B cell (primary cell): ENCODE results near the gene DIPK1A. TPM values are rescaled to one million over a fixed set of nuclear protein-coding genes. Genes with fewer than 3 reads are reported as not detected.
A peak's percentile ranks its signal among the peaks of the same experiment; 100 is the strongest.

Experiments used
- ATAC-seq: fragments of 200-7000 bp; cut with Tn5 transposase; one replicate; pipeline ENCODE4 v1.10.0; 2021; ENCODE audit warnings: low read depth, mild to moderate bottlenecking, moderate number of reproducible peaks, moderate library complexity
- CTCF ChIA-PET: fragments of 350-600 bp; sonication (Branson Sonifier 250); formaldehyde crosslinking; loops from one replicate; lab custom pipeline; 2021; ENCODE audit warnings: antibody characterized with exemption, inconsistent platforms; lab: Charles Lee
- POLR2A ChIA-PET: fragments of 350-600 bp; sonication (Branson Sonifier 250); formaldehyde crosslinking; loops from one replicate; lab custom pipeline; 2021; ENCODE audit warnings: antibody characterized with exemption; lab: Charles Lee
- DNase-seq: peaks from one replicate; pipeline ENCODE4 v3.0.0; 2013
- H2AFZ ChIP-seq: 2 replicates; pipeline ENCODE4 v1.6.1; 2012; ENCODE audit warnings: mild to moderate bottlenecking, low read depth, low read length; ENCODE audit not compliant: insufficient read depth, poor library complexity, severe bottlenecking
- H3K27ac ChIP-seq, 2 donors: 1 replicate in 1 of 2; 2 replicates in 1 of 2; pipeline ENCODE4 v1.5.1; 2012 to 2013; ENCODE audit warnings: low read length in 2 of 2, mild to moderate bottlenecking in 2 of 2, moderate library complexity in 1 of 2
- H3K27me3 ChIP-seq, 4 experiments: fragments of 200-600 bp in 1 of 4; sonication (generic) in 1 of 4; replicated peaks in 1 of 4; 1 replicate in 2 of 4; 2 replicates in 2 of 4; pipeline versions ENCODE4 v1.6.1 to v1.7.0; 2013 to 2016; ENCODE audit warnings: low read length in 3 of 4, mild to moderate bottlenecking in 2 of 4, mixed read lengths in 1 of 4, moderate library complexity in 1 of 4; ENCODE audit not compliant: insufficient read depth in 4 of 4, control insufficient read depth in 3 of 4; ENCODE audit errors: control extremely low read depth in 1 of 4
- H3K36me3 ChIP-seq, 2 experiments: replicated peaks in 1 of 2; 1 replicate in 1 of 2; 2 replicates in 1 of 2; pipeline versions ENCODE4 v1.6.1 to v1.7.1; 2013; ENCODE audit warnings: low read length in 1 of 2; ENCODE audit not compliant: insufficient read depth in 2 of 2, control insufficient read depth in 1 of 2; ENCODE audit errors: control extremely low read depth in 1 of 2, extremely low read depth in 1 of 2
- H3K4me1 ChIP-seq, 2 donors: fragments of 200-600 bp in 1 of 2; sonication (generic) in 1 of 2; 1 replicate in 1 of 2; 2 replicates in 1 of 2; pipeline versions ENCODE4 v1.5.1 to v1.6.1; 2013 to 2017; ENCODE audit warnings: low read length in 2 of 2; ENCODE audit not compliant: control insufficient read depth in 2 of 2, insufficient read depth in 2 of 2
- H3K4me2 ChIP-seq: replicated peaks from 2 replicates; pipeline ENCODE3; 2012; ENCODE audit warnings: mild to moderate bottlenecking, low read depth, low read length; ENCODE audit not compliant: poor library complexity, severe bottlenecking
- H3K4me3 ChIP-seq, 5 experiments: fragments of 200-600 bp in 1 of 5; sonication (generic) in 1 of 5; 1 replicate in 3 of 5; 2 replicates in 2 of 5; pipeline versions ENCODE4 v1.5.1 to v1.7.0; 2011 to 2016; ENCODE audit warnings: low read length in 4 of 5, mild to moderate bottlenecking in 4 of 5, low read depth in 2 of 5, control low read depth in 1 of 5, moderate library complexity in 1 of 5; ENCODE audit not compliant: insufficient read depth in 1 of 5; ENCODE audit errors: control extremely low read depth in 1 of 5, extremely low read depth in 1 of 5
- H3K79me2 ChIP-seq: fragments of 200-600 bp; sonication (generic); one replicate; pipeline ENCODE4 v1.6.0; 2016; ENCODE audit warnings: low read length; ENCODE audit not compliant: control insufficient read depth, insufficient read depth
- H3K9ac ChIP-seq: fragments of 200-600 bp; sonication (generic); 2 replicates; pipeline ENCODE4 v1.6.1; 2017; ENCODE audit warnings: mild to moderate bottlenecking, low read length, moderate library complexity
- H3K9me3 ChIP-seq, 3 donors: one replicate each; pipeline versions ENCODE4 v1.6.1 to v1.7.1; 2013; ENCODE audit warnings: low read length in 2 of 3; ENCODE audit not compliant: control insufficient read depth in 2 of 3, insufficient read depth in 1 of 3; ENCODE audit errors: control extremely low read depth in 1 of 3
- H4K20me1 ChIP-seq: 2 replicates; pipeline ENCODE4 v1.6.0; 2012; ENCODE audit warnings: mild to moderate bottlenecking, low read length; ENCODE audit not compliant: insufficient read depth, control insufficient read depth, poor library complexity, severe bottlenecking
- H3K27ac Mint-ChIP-seq: one replicate; pipeline ENCODE4 v1.8.0; 2021; ENCODE audit warnings: mixed read lengths
- H3K27me3 Mint-ChIP-seq: one replicate; pipeline ENCODE4 v1.8.0; 2021; ENCODE audit warnings: mixed read lengths
- H3K4me1 Mint-ChIP-seq: one replicate; pipeline ENCODE4 v1.8.0; 2021; ENCODE audit warnings: mixed read lengths
- H3K4me3 Mint-ChIP-seq: one replicate; pipeline ENCODE4 v1.8.0; 2021; ENCODE audit warnings: mixed read lengths
- H3K9me3 Mint-ChIP-seq: one replicate; pipeline ENCODE4 v1.8.0; 2022; ENCODE audit warnings: mixed read lengths; ENCODE audit not compliant: insufficient read depth
- CTCF ChIP-seq: fragments of 200-600 bp; IDR thresholded peaks from one replicate; pipeline ENCODE4 v1.8.0; 2022; ENCODE audit warnings: antibody characterized with exemption, mild to moderate bottlenecking
- EZH2 ChIP-seq: IDR thresholded peaks from 2 replicates; pipeline ENCODE4 v1.6.1; 2012; ENCODE audit warnings: borderline replicate concordance, low read depth, mild to moderate bottlenecking, moderate library complexity, low read length; ENCODE audit not compliant: insufficient read depth, poor library complexity, severe bottlenecking
- WGBS: methylation state at CpG from one replicate; pipeline ENCODE4 v1.1.5; 2013; ENCODE audit warnings: missing lambda C conversion rate; ENCODE audit not compliant: insufficient coverage; 5-methylcytosine and 5-hydroxymethylcytosine counted together
- intact Hi-C: fragments of 100-400 bp; cut with micrococcal nuclease; formaldehyde crosslinking; loops from one replicate; pipeline ENCODE4 v1.10.0; 2022
- polyA plus RNA-seq: library from polyadenylated mRNA; depleted of rRNA; stranded (reverse); fragments of >200 nt; gene quantifications from 2 replicates; pipeline ENCODE4 v1.2.3, GENCODE V29; 2012
- total RNA-seq, 2 donors: library from RNA; stranded (reverse); fragments of 120-200 nt in 1 of 2; gene quantifications; 1 replicate in 1 of 2; 2 replicates in 1 of 2; pipeline versions ENCODE4 v1.2.3 to v1.2.4, GENCODE V29; 2013 to 2022

DIPK1A gene
- total and polyA plus RNA-seq, 2 donors (not counting 1 experiment from before 2014, with no cell fraction given): 10.7 to 22.7 TPM

DNA sequence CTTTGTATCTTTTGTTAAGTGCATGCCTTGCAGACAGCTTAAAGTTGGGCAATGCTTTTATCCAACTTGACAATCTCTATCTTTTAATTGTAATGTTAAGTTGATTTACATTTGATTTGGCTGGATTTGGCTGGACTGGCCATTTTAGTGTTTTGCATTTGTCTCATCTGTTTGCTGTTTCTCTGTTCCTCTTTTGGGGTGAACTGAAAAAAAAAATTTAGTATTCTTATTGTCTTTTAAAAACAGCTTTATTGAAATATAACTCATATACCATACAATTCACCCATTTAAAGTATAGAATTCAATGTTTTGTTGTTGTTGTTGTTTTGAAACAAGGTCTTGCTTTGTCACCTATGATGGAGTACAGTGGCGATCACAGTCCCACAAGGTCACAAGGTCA, 34.4 kb downstream of the DIPK1A start:
- H3K4me3 ChIP-seq: no peak overlapping the region
- no peak overlapping the region for H3K9ac ChIP-seq
- peaks cover 0 to 3% of the 10 kb centered on the region in 2 experiments for H3K36me3 ChIP-seq
- peak overlapping the region in 1 of 2 donors; percentile 16 for H3K27ac ChIP-seq
- peaks cover 93% of the 10 kb centered on the region for H3K79me2 ChIP-seq
- peak overlapping the region; percentile 39 for H3K4me2 ChIP-seq
- H3K9me3 ChIP-seq: no peaks in the 10 kb centered on the region
- POLR2A ChIA-PET: no interaction called here
- H2AFZ ChIP-seq: no peak overlapping the region
- Mint-ChIP-seq H3K4me3 (no peak overlapping the region), H3K4me1 (peaks cover 69% of the 10 kb centered on the region), H3K27ac (no peak overlapping the region), H3K9me3 (no peaks in the 10 kb centered on the region), H3K27me3 (no peaks in the 10 kb centered on the region)
- intact Hi-C loops: loop anchor here (5.0 kb wide), 1 partner anchor 40 kb away; no protein-coding TSS in a partner anchor
- H4K20me1 ChIP-seq: no peaks in the 10 kb centered on the region
- DNase-seq (no peak), ATAC-seq (no peak)
- CTCF ChIA-PET: interaction anchor here (0.8 to 4.1 kb wide), 8 partner anchors 11 to 109 kb away, joined by 3 to 17 read pairs (median 4); no protein-coding TSS in a partner anchor
- WGBS: no CpG with 5 or more reads among the region's 1 CpG
- TF ChIP-seq CTCF (no peak), EZH2 (no peak)
- H3K27me3 ChIP-seq: no peaks in the 10 kb centered on the region
- H3K4me1 ChIP-seq: peaks cover 42 to 60% of the 10 kb centered on the region in 2 donors

DNA sequence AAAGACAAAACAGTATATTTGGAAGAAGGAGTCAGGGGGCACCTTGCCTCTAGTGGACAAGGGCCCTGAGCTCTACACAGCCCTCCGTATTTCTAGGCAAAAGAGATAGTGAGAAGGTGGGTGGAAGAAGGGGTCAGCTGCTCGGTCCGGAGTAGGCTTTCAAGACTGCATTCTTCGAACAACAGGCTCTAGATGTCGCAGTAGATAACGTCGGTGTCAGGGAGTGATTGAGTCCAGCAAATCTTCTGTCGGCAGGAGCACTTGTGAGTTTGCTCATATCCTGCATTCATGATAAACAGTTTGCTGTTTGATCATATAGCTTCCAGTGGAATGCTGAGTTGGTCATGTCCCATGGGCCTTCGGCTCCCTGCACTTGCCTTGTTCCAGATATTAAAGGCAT, 36.8 kb downstream of the DIPK1A start:
- CTCF ChIA-PET: interaction anchor here (1.0 to 2.4 kb wide), 3 partner anchors 12 to 69 kb away, joined by 3 to 8 read pairs (median 7); partner anchors contain the start of gene DIPK1A
- POLR2A ChIA-PET: no interaction called here
- no peak overlapping the region for H3K27ac Mint-ChIP-seq

More for the DNA sequence above, 36.8 kb downstream of the DIPK1A start:
- peaks cover 20 to 40% of the 10 kb centered on the region in 2 donors for H3K4me1 ChIP-seq
- H3K36me3 ChIP-seq: peaks cover 0 to 3% of the 10 kb centered on the region in 2 experiments
- H3K4me3 Mint-ChIP-seq: no peak overlapping the region
- ATAC-seq: no peak
- peaks cover 2% of the 10 kb centered on the region for H3K9me3 Mint-ChIP-seq
- no peak overlapping the region for H2AFZ ChIP-seq
- no peak for TF ChIP-seq CTCF
- TF ChIP-seq EZH2: no peak
- H3K9me3 ChIP-seq: no peaks in the 10 kb centered on the region
- no peak for DNase-seq
- H3K4me3 ChIP-seq: no peak overlapping the region
- H3K27ac ChIP-seq: no peak overlapping the region
- no peaks in the 10 kb centered on the region for H3K27me3 ChIP-seq
- intact Hi-C loops: no loop called here
- H3K79me2 ChIP-seq: peaks cover 92% of the 10 kb centered on the region
- H4K20me1 ChIP-seq: peaks cover 5% of the 10 kb centered on the region
- H3K9ac ChIP-seq: no peak overlapping the region
- 99% methylated on average over 8 of the region's 9 CpGs for WGBS
- peaks cover 62% of the 10 kb centered on the region for H3K4me1 Mint-ChIP-seq
- H3K4me2 ChIP-seq: no peak overlapping the region
- no peaks in the 10 kb centered on the region for H3K27me3 Mint-ChIP-seq
